ENCODE measurements around the gene PLAGL2.
"Not testable (repeated sequence)": the region's sequence is repeated elsewhere in the genome, so short reads cannot be mapped to it uniquely, and the experiment has no call there.

The PLAGL2 gene

DNA sequence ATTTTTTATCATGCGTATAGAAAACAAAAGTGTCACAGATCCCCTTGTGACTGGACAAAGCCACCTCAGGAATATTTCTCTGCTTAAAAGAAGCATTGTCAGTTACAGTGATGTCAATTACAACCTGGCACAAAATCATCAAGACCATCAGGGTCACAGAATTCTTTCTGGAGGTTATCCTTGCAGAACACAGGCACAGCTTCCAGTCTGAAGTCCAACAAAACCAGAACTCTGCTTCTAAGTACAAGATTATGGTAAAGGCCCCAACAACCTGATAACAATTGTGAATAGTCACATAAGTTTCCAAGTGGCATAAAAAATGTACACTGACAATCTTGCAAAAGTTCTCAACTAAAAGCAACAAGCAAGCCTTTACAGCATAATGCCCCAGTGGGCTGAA, 21.0 kb downstream of the PLAGL2 start:
- Histone ChIP-seq H3K36me3 (ENCODE audit: control insufficient read depth, insufficient read depth, low read length) (no peaks in the 10 kb centered on the region), H3K9me3 (ENCODE audit: control insufficient read depth, low read length) (no peaks in the 10 kb centered on the region), H3K4me1 (ENCODE audit: control insufficient read depth, insufficient read depth, low read length, poor library complexity, severe bottlenecking) (peaks cover 14% of the 10 kb centered on the region), H3K4me3 (ENCODE audit: insufficient read depth, low read depth, low read length, poor library complexity, severe bottlenecking) (no peak overlapping the region), H3K27me3 (replicated peaks; ENCODE audit: control insufficient read depth, insufficient read depth, low read length, poor library complexity, severe bottlenecking) (no peaks in the 10 kb centered on the region), H3K27ac (ENCODE audit: insufficient read depth, low read length, poor library complexity, severe bottlenecking) (no peak overlapping the region)
- no peak for DNase-seq

- no peaks in the 10 kb centered on the region for H3K27me3 ChIP-seq (replicated peaks; ENCODE audit: control insufficient read depth, insufficient read depth, low read length, poor library complexity, severe bottlenecking)
- H3K9me3 ChIP-seq (ENCODE audit: control insufficient read depth, low read length), result no peaks in the 10 kb centered on the region
Measured at GRCh38 chr20:32184961-32185603, 22.5 kb downstream of the PLAGL2 start.

GRCh38 chr20:32183947-32184635, 23.5 kb downstream of the PLAGL2 start:
- DNase-seq, result no peak
- no peaks in the 10 kb centered on the region for H3K36me3 ChIP-seq (ENCODE audit: control insufficient read depth, insufficient read depth, low read length)

More at GRCh38 chr20:32184961-32185603, 22.5 kb downstream of the PLAGL2 start:
- Histone ChIP-seq H3K36me3 (ENCODE audit: control insufficient read depth, insufficient read depth, low read length) (no peaks in the 10 kb centered on the region), H3K4me1 (ENCODE audit: control insufficient read depth, insufficient read depth, low read length, poor library complexity, severe bottlenecking) (peaks cover 10% of the 10 kb centered on the region), H3K27ac (ENCODE audit: insufficient read depth, low read length, poor library complexity, severe bottlenecking) (no peak overlapping the region), H3K4me3 (ENCODE audit: insufficient read depth, low read depth, low read length, poor library complexity, severe bottlenecking) (no peak overlapping the region)
- DNase-seq, result no peak

GRCh38 chr20:32181606-32182005, 25.9 kb downstream of the PLAGL2 start:
- H3K4me3 ChIP-seq (ENCODE audit: insufficient read depth, low read depth, low read length, poor library complexity, severe bottlenecking), result no peak overlapping the region
- H3K4me1 ChIP-seq (ENCODE audit: control insufficient read depth, insufficient read depth, low read length, poor library complexity, severe bottlenecking), result no peaks in the 10 kb centered on the region
- H3K36me3 ChIP-seq (ENCODE audit: control insufficient read depth, insufficient read depth, low read length), result no peaks in the 10 kb centered on the region
- no peaks in the 10 kb centered on the region for H3K9me3 ChIP-seq (ENCODE audit: control insufficient read depth, low read length)
- no peak for DNase-seq
- H3K27me3 ChIP-seq (replicated peaks; ENCODE audit: control insufficient read depth, insufficient read depth, low read length, poor library complexity, severe bottlenecking), result no peaks in the 10 kb centered on the region
- H3K27ac ChIP-seq (ENCODE audit: insufficient read depth, low read length, poor library complexity, severe bottlenecking), result no peak overlapping the region

More at GRCh38 chr20:32183947-32184635, 23.5 kb downstream of the PLAGL2 start:
- Histone ChIP-seq H3K4me1 (ENCODE audit: control insufficient read depth, insufficient read depth, low read length, poor library complexity, severe bottlenecking) (peaks cover 4% of the 10 kb centered on the region), H3K27ac (ENCODE audit: insufficient read depth, low read length, poor library complexity, severe bottlenecking) (no peak overlapping the region), H3K27me3 (replicated peaks; ENCODE audit: control insufficient read depth, insufficient read depth, low read length, poor library complexity, severe bottlenecking) (no peaks in the 10 kb centered on the region), H3K4me3 (ENCODE audit: insufficient read depth, low read depth, low read length, poor library complexity, severe bottlenecking) (no peak overlapping the region), H3K9me3 (ENCODE audit: control insufficient read depth, low read length) (no peaks in the 10 kb centered on the region)

GRCh38 chr20:32179934-32180333, 27.6 kb downstream of the PLAGL2 start:
- no peaks in the 10 kb centered on the region for H3K36me3 ChIP-seq (ENCODE audit: control insufficient read depth, insufficient read depth, low read length)
- no peak for DNase-seq
- H3K27ac ChIP-seq (ENCODE audit: insufficient read depth, low read length, poor library complexity, severe bottlenecking), result no peak overlapping the region
- H3K4me3 ChIP-seq (ENCODE audit: insufficient read depth, low read depth, low read length, poor library complexity, severe bottlenecking), result no peak overlapping the region
- H3K9me3 ChIP-seq (ENCODE audit: control insufficient read depth, low read length), result no peaks in the 10 kb centered on the region
- H3K4me1 ChIP-seq (ENCODE audit: control insufficient read depth, insufficient read depth, low read length, poor library complexity, severe bottlenecking), result no peaks in the 10 kb centered on the region
- no peaks in the 10 kb centered on the region for H3K27me3 ChIP-seq (replicated peaks; ENCODE audit: control insufficient read depth, insufficient read depth, low read length, poor library complexity, severe bottlenecking)

DNA sequence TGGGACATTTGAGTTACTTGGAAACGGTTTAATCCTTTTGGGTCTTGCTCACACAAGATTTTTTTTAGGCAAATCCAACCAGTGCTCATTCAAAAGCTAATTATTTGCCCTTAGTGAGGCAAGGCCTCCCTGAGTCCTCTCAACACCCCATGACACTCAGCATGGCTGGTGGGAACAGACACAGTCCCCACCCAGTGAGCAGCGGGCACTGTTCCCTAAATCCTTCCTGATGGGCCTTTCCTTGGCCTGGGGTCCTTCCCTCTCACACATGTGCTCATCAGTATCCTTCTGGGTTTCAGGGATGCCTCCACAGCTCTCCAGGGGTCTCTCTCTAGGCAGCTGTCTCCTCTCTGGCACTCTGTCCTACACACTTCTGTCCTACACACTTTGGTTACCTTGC, 28.0 kb downstream of the PLAGL2 start:
- H3K9me3 ChIP-seq (ENCODE audit: control insufficient read depth, low read length), result no peaks in the 10 kb centered on the region
- DNase-seq, result no peak
- no peaks in the 10 kb centered on the region for H3K36me3 ChIP-seq (ENCODE audit: control insufficient read depth, insufficient read depth, low read length)
- H3K27ac ChIP-seq (ENCODE audit: insufficient read depth, low read length, poor library complexity, severe bottlenecking), result no peak overlapping the region
- no peak overlapping the region for H3K4me3 ChIP-seq (ENCODE audit: insufficient read depth, low read depth, low read length, poor library complexity, severe bottlenecking)
- H3K4me1 ChIP-seq (ENCODE audit: control insufficient read depth, insufficient read depth, low read length, poor library complexity, severe bottlenecking), result no peaks in the 10 kb centered on the region
- H3K27me3 ChIP-seq (replicated peaks; ENCODE audit: control insufficient read depth, insufficient read depth, low read length, poor library complexity, severe bottlenecking), result no peaks in the 10 kb centered on the region

- H3K9me3 ChIP-seq (ENCODE audit: control insufficient read depth, low read length); H3K4me3 ChIP-seq (ENCODE audit: insufficient read depth, low read depth, low read length, poor library complexity, severe bottlenecking); H3K27ac ChIP-seq (ENCODE audit: insufficient read depth, low read length, poor library complexity, severe bottlenecking); DNase-seq; H3K4me1 ChIP-seq (ENCODE audit: control insufficient read depth, insufficient read depth, low read length, poor library complexity, severe bottlenecking); H3K36me3 ChIP-seq (ENCODE audit: control insufficient read depth, insufficient read depth, low read length); H3K27me3 ChIP-seq (replicated peaks; ENCODE audit: control insufficient read depth, insufficient read depth, low read length, poor library complexity, severe bottlenecking): not testable (repeated sequence)
Measured at GRCh38 chr20:32177696-32178095, 29.8 kb downstream of the PLAGL2 start.

- no peak for DNase-seq
- Histone ChIP-seq H3K36me3 (ENCODE audit: control insufficient read depth, insufficient read depth, low read length) (peaks cover 26% of the 10 kb centered on the region), H3K4me1 (ENCODE audit: control insufficient read depth, insufficient read depth, low read length, poor library complexity, severe bottlenecking) (no peaks in the 10 kb centered on the region), H3K4me3 (ENCODE audit: insufficient read depth, low read depth, low read length, poor library complexity, severe bottlenecking) (no peak overlapping the region), H3K27me3 (replicated peaks; ENCODE audit: control insufficient read depth, insufficient read depth, low read length, poor library complexity, severe bottlenecking) (no peaks in the 10 kb centered on the region), H3K27ac (ENCODE audit: insufficient read depth, low read length, poor library complexity, severe bottlenecking) (no peak overlapping the region), H3K9me3 (ENCODE audit: control insufficient read depth, low read length) (no peaks in the 10 kb centered on the region)
Measured at GRCh38 chr20:32168184-32168910, 39.2 kb downstream of the PLAGL2 start.

DNA sequence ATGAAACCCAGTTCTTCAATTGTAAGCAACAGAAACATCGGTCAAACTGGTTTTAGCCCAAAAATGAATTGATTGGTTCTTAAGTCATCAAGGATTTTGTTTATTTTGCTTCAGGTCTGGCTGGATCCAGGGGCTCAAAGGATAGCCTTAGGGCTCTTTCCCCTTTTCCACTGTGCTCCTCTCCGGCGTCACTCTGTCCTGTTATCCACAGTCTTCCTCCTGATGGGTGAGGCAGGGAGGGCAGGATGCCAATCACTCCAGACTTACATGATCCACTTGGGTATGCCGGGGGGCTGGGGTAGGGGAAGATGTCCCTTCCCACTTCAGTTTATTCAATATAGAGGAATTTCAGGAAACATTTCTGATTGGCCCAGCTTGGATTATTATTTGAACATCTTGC, 40.0 kb downstream of the PLAGL2 start:
- DNase-seq, result no peak
- Histone ChIP-seq H3K36me3 (ENCODE audit: control insufficient read depth, insufficient read depth, low read length) (peaks cover 30% of the 10 kb centered on the region), H3K4me1 (ENCODE audit: control insufficient read depth, insufficient read depth, low read length, poor library complexity, severe bottlenecking) (no peaks in the 10 kb centered on the region), H3K27ac (ENCODE audit: insufficient read depth, low read length, poor library complexity, severe bottlenecking) (no peak overlapping the region), H3K27me3 (replicated peaks; ENCODE audit: control insufficient read depth, insufficient read depth, low read length, poor library complexity, severe bottlenecking) (no peaks in the 10 kb centered on the region), H3K4me3 (ENCODE audit: insufficient read depth, low read depth, low read length, poor library complexity, severe bottlenecking) (no peak overlapping the region), H3K9me3 (ENCODE audit: control insufficient read depth, low read length) (no peaks in the 10 kb centered on the region)

Data from effector memory CD4-positive, alpha-beta T cell (primary cell).